ENCODE results near the gene USP44. TPM values are rescaled to one million over a fixed set of nuclear protein-coding genes. Genes with fewer than 3 reads are reported as not detected.
"Not testable (repeated sequence)": the region's sequence is repeated elsewhere in the genome, so short reads cannot be mapped to it uniquely, and the experiment has no call there.

USP44 gene
- total RNA-seq, 1 donor from 2014 or later: 0.41 TPM

- no peak for DNase-seq (ENCODE audit: extremely low read depth, low read depth, low spot score)
These were observed 37.7 kb downstream of the USP44 start for GRCh38 chr12:95513599-95513998.

- no peak for DNase-seq (ENCODE audit: extremely low read depth, low read depth, low spot score)
These were observed 39.3 kb downstream of the USP44 start for GRCh38 chr12:95511977-95512376.

GRCh38 chr12:95509300-95509699, 42.0 kb downstream of the USP44 start:
- DNase-seq (ENCODE audit: extremely low read depth, low read depth, low spot score): no peak

- DNase-seq (ENCODE audit: extremely low read depth, low read depth, low spot score): no peak
These were observed 44.4 kb downstream of the USP44 start for GRCh38 chr12:95506707-95507523.

GRCh38 chr12:95505039-95505438, 46.2 kb downstream of the USP44 start:
- DNase-seq (ENCODE audit: extremely low read depth, low read depth, low spot score): no peak

- no peak for DNase-seq (ENCODE audit: extremely low read depth, low read depth, low spot score)
These were observed 47.1 kb downstream of the USP44 start for GRCh38 chr12:95504140-95504539.

GRCh38 chr12:95499772-95500171, 51.5 kb downstream of the USP44 start:
- DNase-seq (ENCODE audit: extremely low read depth, low read depth, low spot score): no peak

GRCh38 chr12:95498968-95499367, 52.3 kb downstream of the USP44 start:
- no peak for DNase-seq (ENCODE audit: extremely low read depth, low read depth, low spot score)

GRCh38 chr12:95497031-95497430, 54.2 kb downstream of the USP44 start:
- DNase-seq (ENCODE audit: extremely low read depth, low read depth, low spot score): no peak

GRCh38 chr12:95495433-95495832, 55.8 kb downstream of the USP44 start:
- DNase-seq (ENCODE audit: extremely low read depth, low read depth, low spot score): no peak

GRCh38 chr12:95494888-95495287, 56.4 kb downstream of the USP44 start:
- DNase-seq (ENCODE audit: extremely low read depth, low read depth, low spot score): no peak

GRCh38 chr12:95492462-95492861, 58.8 kb downstream of the USP44 start:
- no peak for DNase-seq (ENCODE audit: extremely low read depth, low read depth, low spot score)

GRCh38 chr12:95487024-95487423, 64.3 kb downstream of the USP44 start:
- no peak for DNase-seq (ENCODE audit: extremely low read depth, low read depth, low spot score)

- DNase-seq (ENCODE audit: extremely low read depth, low read depth, low spot score): no peak
These were observed 66.8 kb downstream of the USP44 start for GRCh38 chr12:95484524-95484923.

GRCh38 chr12:95482564-95482963, 68.7 kb downstream of the USP44 start:
- not testable (repeated sequence) for DNase-seq (ENCODE audit: extremely low read depth, low read depth, low spot score)

GRCh38 chr12:95481888-95482287, 69.4 kb downstream of the USP44 start:
- no peak for DNase-seq (ENCODE audit: extremely low read depth, low read depth, low spot score)

GRCh38 chr12:95481072-95481471, 70.2 kb downstream of the USP44 start:
- no peak for DNase-seq (ENCODE audit: extremely low read depth, low read depth, low spot score)

GRCh38 chr12:95480230-95480629, 71.0 kb downstream of the USP44 start:
- DNase-seq (ENCODE audit: extremely low read depth, low read depth, low spot score): no peak

GRCh38 chr12:95474660-95474958, 76.7 kb downstream of the USP44 start:
- DNase-seq (ENCODE audit: extremely low read depth, low read depth, low spot score): no peak

- DNase-seq (ENCODE audit: extremely low read depth, low read depth, low spot score): peak; percentile 73
These were observed 77.2 kb downstream of the USP44 start, which contains the start of gene METAP2 for GRCh38 chr12:95473884-95474659. Gene METAP2, plus strand, starts transcription at chr12:95474152. Its CDS starts 28 bp downstream, at chr12:95474180.

GRCh38 chr12:95473231-95473883, 77.9 kb downstream of the USP44 start:
- DNase-seq (ENCODE audit: extremely low read depth, low read depth, low spot score): peak; percentile 29

GRCh38 chr12:95470300-95470699, 81.0 kb downstream of the USP44 start:
- no peak for DNase-seq (ENCODE audit: extremely low read depth, low read depth, low spot score)
